K562 (cell line): ENCODE results near the gene ARHGEF17. TPM values are rescaled to one million over a fixed set of nuclear protein-coding genes. Genes with fewer than 3 reads are reported as not detected.

Experiments
- CREBBP ChIP-seq: IDR thresholded peaks from one replicate; pipeline ENCODE4 v1.6.1; 2012; ENCODE audit warnings: low read depth, mild to moderate bottlenecking, control low read depth, inconsistent platforms, low read length
- KAT7 ChIP-seq: sonication (generic); formaldehyde crosslinking; IDR thresholded peaks from 2 replicates; pipeline ENCODE4 v1.8.0; 2022; ENCODE audit warnings: missing genetic modification reagents, mild to moderate bottlenecking, borderline replicate concordance
- MAX ChIP-seq: sonication (generic); formaldehyde crosslinking; IDR thresholded peaks from 2 replicates; pipeline ENCODE4 v1.9.0; 2022; ENCODE audit warnings: mild to moderate bottlenecking, missing genetic modification reagents
- PHB ChIP-seq: fragments of 250-450 bp; sonication (Bioruptor Pico); IDR thresholded peaks from 2 replicates; pipeline ENCODE4 v1.5.0; 2021
- SRSF3 ChIP-seq: fragments of 200-400 bp; formaldehyde crosslinking; IDR thresholded peaks from 2 replicates; pipeline ENCODE4 v1.6.1; 2016; ENCODE audit warnings: mild to moderate bottlenecking, low read length, moderate library complexity; ENCODE audit not compliant: insufficient read depth
- ZNF239 ChIP-seq: fragments of 250-450 bp; sonication (Bioruptor Pico); IDR thresholded peaks from 2 replicates; pipeline ENCODE4 v1.4.0; 2020; ENCODE audit warnings: mild to moderate bottlenecking
- ZNF551 ChIP-seq: fragments of 250-450 bp; sonication (Bioruptor Pico); IDR thresholded peaks from 2 replicates; pipeline ENCODE4 v1.5.0; 2021; ENCODE audit warnings: mild to moderate bottlenecking, moderate library complexity
- polyA plus RNA-seq, 8 experiments: library from polyadenylated mRNA; depleted of rRNA in 4 of 8; stranded (reverse) in 5 of 8; unstranded in 3 of 8; fragments of >200 nt; fragmentation: Nextera tagmentation in 2 of 8; fragmentation: Illumina TruSeq in 1 of 8; extraction: Ambion mirVana in 2 of 8; extraction: Trizol in 1 of 8; gene quantifications; 2 replicates each; pipeline versions ENCODE4 v1.2.1 to v1.2.3, GENCODE V29; 2011 to 2014; ENCODE audit warnings: inconsistent platforms in 1 of 8, missing spikeins in 1 of 8
- total RNA-seq, 7 experiments: library from RNA; depleted of rRNA in 6 of 7; stranded (reverse); fragments of >200 nt in 6 of 7; fragmentation: Illumina TruSeq in 2 of 7; extraction: Trizol in 2 of 7; gene quantifications; 2 replicates each; pipeline versions ENCODE4 v1.2.1 to v1.2.3, GENCODE V29; 2011 to 2021; ENCODE audit warnings: low replicate concordance in 1 of 7
- TF ChIP-seq, protein P1 (sequence below): fragments of 450-650 bp; IDR thresholded peaks from 2 replicates; pipeline ENCODE4 v1.6.1; 2016; ENCODE audit warnings: low read depth

Gene ARHGEF17
- total and polyA plus RNA-seq, 9 of the 15 experiments (the other 6 are each of a cell fraction or from before 2014, with no cell fraction given), result 0.04 to 0.68 (median 0.10) TPM; not detected in 2

GRCh38 chr11:73265278-73265810 lies 42.7 kb upstream of the ARHGEF17 start (continued):
- TF ChIP-seq, protein P1, sequence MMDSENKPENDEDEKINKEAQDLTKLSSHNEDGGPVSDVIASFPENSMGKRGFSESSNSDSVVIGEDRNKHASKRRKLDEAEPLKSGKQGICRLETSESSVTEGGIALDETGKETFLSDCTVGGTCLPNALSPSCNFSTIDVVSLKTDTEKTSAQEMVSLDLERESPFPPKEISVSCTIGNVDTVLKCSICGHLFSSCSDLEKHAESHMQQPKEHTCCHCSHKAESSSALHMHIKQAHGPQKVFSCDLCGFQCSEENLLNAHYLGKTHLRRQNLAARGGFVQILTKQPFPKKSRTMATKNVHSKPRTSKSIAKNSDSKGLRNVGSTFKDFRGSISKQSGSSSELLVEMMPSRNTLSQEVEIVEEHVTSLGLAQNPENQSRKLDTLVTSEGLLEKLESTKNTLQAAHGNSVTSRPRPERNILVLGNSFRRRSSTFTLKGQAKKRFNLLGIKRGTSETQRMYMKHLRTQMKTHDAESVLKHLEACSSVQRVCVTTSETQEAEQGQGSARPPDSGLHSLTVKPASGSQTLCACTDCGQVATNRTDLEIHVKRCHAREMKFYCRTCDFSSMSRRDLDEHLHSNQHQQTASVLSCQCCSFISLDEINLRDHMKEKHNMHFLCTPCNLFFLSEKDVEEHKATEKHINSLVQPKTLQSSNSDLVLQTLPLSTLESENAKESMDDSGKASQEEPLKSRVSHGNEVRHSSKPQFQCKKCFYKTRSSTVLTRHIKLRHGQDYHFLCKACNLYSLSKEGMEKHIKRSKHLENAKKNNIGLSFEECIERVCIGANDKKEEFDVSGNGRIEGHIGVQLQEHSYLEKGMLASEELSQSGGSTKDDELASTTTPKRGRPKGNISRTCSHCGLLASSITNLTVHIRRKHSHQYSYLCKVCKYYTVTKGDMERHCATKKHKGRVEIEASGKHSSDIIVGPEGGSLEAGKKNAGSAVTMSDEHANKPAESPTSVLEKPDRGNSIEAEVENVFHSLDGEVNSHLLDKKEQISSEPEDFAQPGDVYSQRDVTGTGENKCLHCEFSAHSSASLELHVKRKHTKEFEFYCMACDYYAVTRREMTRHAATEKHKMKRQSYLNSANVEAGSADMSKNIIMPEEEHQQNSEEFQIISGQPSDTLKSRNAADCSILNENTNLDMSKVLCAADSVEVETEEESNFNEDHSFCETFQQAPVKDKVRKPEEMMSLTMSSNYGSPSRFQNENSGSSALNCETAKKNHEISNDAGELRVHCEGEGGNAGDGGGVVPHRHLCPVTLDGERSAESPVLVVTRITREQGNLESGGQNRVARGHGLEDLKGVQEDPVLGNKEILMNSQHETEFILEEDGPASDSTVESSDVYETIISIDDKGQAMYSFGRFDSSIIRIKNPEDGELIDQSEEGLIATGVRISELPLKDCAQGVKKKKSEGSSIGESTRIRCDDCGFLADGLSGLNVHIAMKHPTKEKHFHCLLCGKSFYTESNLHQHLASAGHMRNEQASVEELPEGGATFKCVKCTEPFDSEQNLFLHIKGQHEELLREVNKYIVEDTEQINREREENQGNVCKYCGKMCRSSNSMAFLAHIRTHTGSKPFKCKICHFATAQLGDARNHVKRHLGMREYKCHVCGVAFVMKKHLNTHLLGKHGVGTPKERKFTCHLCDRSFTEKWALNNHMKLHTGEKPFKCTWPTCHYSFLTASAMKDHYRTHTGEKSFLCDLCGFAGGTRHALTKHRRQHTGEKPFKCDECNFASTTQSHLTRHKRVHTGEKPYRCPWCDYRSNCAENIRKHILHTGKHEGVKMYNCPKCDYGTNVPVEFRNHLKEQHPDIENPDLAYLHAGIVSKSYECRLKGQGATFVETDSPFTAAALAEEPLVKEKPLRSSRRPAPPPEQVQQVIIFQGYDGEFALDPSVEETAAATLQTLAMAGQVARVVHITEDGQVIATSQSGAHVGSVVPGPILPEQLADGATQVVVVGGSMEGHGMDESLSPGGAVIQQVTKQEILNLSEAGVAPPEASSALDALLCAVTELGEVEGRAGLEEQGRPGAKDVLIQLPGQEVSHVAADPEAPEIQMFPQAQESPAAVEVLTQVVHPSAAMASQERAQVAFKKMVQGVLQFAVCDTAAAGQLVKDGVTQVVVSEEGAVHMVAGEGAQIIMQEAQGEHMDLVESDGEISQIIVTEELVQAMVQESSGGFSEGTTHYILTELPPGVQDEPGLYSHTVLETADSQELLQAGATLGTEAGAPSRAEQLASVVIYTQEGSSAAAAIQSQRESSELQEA, result no peak
- no peak for TF ChIP-seq ZNF551
- TF ChIP-seq CREBBP, result no peak
- TF ChIP-seq PHB (CRISPR knock-in tag), result no peak
- TF ChIP-seq SRSF3, result no peak
- TF ChIP-seq KAT7 (CRISPR knock-in tag), result no peak
- no peak for TF ChIP-seq MAX (CRISPR knock-in tag)
- no peak for TF ChIP-seq ZNF239 (CRISPR knock-in tag)
